ENCODE data around the gene MEF2A. TPM values are rescaled to one million over a fixed set of nuclear protein-coding genes. Genes with fewer than 3 reads are reported as not detected.

The MEF2A gene
- total and polyA plus RNA-seq, 8 donors: 9.2 to 24.4 (median 15.9) TPM

DNA sequence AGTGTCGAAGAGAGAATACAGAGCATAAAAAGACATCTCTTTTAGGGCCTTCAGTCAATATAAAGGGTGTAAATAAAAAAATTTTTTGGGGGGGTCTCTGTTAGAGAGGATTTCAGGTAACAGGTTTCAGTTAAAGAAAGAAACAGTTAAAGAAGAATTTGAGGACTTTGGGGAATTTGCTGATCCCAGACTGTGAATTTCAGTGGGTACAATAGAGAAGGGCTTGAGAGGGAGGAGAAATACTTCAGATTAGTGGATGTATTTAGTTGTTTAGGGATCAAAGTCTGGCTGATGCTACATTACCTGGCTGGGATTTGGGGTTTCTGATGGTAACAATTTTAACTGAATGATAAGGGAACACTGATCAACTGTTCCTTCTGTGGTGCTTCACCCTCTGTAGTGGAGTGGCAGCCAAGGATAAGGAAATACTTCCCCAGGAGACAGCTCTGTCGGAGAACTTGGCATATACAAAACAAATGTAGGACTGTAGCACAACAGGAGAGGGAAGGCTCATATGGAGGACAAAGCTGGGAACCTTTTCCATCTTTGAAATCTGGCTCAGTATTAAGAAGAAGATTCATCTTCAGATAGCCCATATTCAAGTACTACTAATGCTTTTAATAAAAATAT lies 79.2 kb downstream of the MEF2A start:
- Histone ChIP-seq H3K27me3 (no peaks in the 10 kb centered on the region), H3K36me3 (peaks cover 0 to 5% (median 0%) of the 10 kb centered on the region in 3 donors), H3K9me3 (no peaks in the 10 kb centered on the region), H3K27ac (no peak overlapping the region), H3K4me3 (no peak overlapping the region), H3K4me1 (no peaks in the 10 kb centered on the region)
- DNase-seq (no peak), FAIRE-seq (no peak), ATAC-seq (no peak)
- 91 to 96% methylated on average over 2 of the region's 2 CpGs for WGBS, 2 donors
- TF ChIP-seq, protein P1, sequence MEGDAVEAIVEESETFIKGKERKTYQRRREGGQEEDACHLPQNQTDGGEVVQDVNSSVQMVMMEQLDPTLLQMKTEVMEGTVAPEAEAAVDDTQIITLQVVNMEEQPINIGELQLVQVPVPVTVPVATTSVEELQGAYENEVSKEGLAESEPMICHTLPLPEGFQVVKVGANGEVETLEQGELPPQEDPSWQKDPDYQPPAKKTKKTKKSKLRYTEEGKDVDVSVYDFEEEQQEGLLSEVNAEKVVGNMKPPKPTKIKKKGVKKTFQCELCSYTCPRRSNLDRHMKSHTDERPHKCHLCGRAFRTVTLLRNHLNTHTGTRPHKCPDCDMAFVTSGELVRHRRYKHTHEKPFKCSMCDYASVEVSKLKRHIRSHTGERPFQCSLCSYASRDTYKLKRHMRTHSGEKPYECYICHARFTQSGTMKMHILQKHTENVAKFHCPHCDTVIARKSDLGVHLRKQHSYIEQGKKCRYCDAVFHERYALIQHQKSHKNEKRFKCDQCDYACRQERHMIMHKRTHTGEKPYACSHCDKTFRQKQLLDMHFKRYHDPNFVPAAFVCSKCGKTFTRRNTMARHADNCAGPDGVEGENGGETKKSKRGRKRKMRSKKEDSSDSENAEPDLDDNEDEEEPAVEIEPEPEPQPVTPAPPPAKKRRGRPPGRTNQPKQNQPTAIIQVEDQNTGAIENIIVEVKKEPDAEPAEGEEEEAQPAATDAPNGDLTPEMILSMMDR (IDR thresholded peaks at IDR 0.05): no peak
- intact Hi-C loops (cut with DNase I): no loop called here

DNA sequence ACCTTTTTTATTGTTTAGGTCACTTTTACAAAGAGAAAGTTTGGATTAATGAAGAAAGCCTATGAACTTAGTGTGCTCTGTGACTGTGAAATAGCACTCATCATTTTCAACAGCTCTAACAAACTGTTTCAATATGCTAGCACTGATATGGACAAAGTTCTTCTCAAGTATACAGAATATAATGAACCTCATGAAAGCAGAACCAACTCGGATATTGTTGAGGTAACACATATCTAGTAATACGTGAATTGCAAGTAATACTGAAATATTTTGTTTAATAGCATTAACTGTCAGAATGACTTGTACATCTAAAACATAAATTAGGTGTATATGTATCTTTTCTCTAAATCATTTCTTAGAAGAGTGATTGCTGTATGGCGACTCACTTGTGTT lies 79.8 kb downstream of the MEF2A start:
- ATAC-seq: no peak
- Histone ChIP-seq H3K9me3 (no peaks in the 10 kb centered on the region), H3K4me3 (no peak overlapping the region), H3K27me3 (no peaks in the 10 kb centered on the region), H3K27ac (no peak overlapping the region), H3K36me3 (peaks cover 0 to 5% (median 0%) of the 10 kb centered on the region in 3 donors), H3K4me1 (no peaks in the 10 kb centered on the region)
- no peak for DNase-seq
- intact Hi-C loops (cut with DNase I): no loop called here
- WGBS, 2 donors: 95 to 98% methylated on average over 3 of the region's 3 CpGs
- TF ChIP-seq, protein P1 (IDR thresholded peaks at IDR 0.05): no peak
- FAIRE-seq: no peak

DNA sequence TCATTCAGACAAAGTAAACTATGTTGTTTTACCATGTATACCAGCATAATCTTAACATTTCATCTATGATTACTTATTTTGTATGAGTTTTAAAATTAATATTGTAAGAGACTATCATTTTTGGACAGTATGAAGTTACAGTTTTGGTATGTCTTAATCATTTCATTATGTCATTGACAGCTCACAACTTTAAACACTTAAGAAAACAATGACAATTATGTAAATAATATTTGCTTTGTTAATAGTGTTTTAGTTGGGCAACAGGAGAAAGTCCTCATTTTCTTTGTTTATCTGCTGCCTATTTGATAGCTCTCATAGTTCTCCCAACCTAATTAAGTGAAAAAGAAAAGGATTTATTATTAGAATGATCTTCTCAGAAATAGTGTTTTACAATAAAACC lies 80.2 kb downstream of the MEF2A start:
- ATAC-seq (no peak), FAIRE-seq (no peak), DNase-seq (no peak)
- Histone ChIP-seq H3K9me3 (no peaks in the 10 kb centered on the region), H3K36me3 (peaks cover 0 to 5% (median 0%) of the 10 kb centered on the region in 3 donors), H3K27ac (no peak overlapping the region), H3K27me3 (no peaks in the 10 kb centered on the region), H3K4me3 (no peak overlapping the region), H3K4me1 (no peaks in the 10 kb centered on the region)
- TF ChIP-seq, protein P1 (IDR thresholded peaks at IDR 0.05): no peak
- intact Hi-C loops (cut with DNase I): no loop called here

DNA sequence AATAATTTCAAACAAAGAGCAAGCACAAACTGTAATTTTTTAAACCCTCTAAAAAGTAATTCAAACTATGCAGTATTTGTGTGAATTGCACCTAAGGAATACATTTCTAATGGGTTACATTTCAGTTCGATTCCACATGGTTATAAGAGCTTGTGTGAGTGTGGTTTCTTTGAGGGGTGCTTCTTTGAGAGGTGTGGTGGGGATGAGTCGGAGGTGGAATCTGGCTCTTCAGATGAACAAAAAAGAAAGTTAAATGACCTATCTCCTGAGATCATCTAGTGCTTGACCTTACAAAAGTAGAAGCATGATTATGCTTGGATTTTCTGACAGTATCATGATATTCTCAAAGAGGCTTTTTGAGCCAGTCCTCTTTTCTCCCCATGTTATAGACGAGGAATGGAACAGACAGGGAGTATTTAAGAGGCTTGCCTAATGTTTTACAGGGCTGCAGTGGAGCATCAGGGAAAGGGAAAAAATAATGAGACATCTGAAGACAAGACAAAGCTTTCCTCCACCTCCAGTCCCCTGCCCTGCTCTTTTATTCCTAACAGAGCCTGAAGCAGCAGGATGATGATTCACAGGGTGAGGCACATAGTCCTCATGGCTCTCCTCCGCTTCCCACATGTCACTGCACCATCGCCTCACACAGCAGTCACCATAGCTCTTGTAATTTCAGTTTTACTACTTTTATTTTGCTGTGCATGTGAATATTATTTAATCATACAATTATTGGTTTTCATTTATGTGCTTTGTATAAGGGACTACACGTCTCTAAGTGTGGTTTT lies 85.4 kb downstream of the MEF2A start:
- Histone ChIP-seq H3K36me3 (peaks cover 0 to 5% (median 0%) of the 10 kb centered on the region in 3 donors), H3K9me3 (no peaks in the 10 kb centered on the region), H3K4me3 (no peak overlapping the region), H3K27ac (no peak overlapping the region), H3K4me1 (no peaks in the 10 kb centered on the region), H3K27me3 (no peaks in the 10 kb centered on the region)
- no peak for DNase-seq
- intact Hi-C loops (cut with DNase I): no loop called here
- TF ChIP-seq, protein P1 (IDR thresholded peaks at IDR 0.05): no peak
- FAIRE-seq: no peak
- 94 to 96% methylated on average over 6 of the region's 6 CpGs for WGBS, 2 donors
- no peak for ATAC-seq

DNA sequence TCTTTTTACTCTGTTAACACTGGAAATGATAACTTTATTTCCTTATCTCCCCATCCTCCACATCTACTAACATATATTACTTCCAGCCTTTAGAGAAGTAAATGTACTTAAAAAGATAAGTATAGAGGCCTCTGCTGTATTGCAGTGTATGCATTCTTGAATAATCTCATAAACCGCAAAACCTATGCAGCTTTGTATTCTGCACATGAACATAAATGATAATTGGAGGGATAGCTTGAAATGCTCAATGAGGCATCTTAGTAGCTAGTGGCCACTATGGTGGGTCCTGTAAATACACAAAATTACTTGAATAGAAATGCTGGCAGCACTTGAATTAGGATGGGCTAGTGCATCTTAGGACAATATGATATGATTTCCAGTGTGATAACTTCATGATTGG lies 90.4 kb downstream of the MEF2A start:
- Histone ChIP-seq H3K36me3 (no peaks in the 10 kb centered on the region), H3K27me3 (no peaks in the 10 kb centered on the region), H3K27ac (no peak overlapping the region), H3K4me1 (no peaks in the 10 kb centered on the region), H3K4me3 (no peak overlapping the region), H3K9me3 (no peaks in the 10 kb centered on the region)
- FAIRE-seq (no peak), ATAC-seq (no peak), DNase-seq (no peak)
- whole genome bisulfite sequencing, 2 donors: 95 to 96% methylated on average over 1 of the region's 1 CpG
- intact Hi-C loops (cut with DNase I): no loop called here
- TF ChIP-seq, protein P1 (IDR thresholded peaks at IDR 0.05): no peak
